ENCODE results near the gene ZBTB12. TPM values are rescaled to one million over a fixed set of nuclear protein-coding genes. Genes with fewer than 3 reads are reported as not detected.
"Not testable (repeated sequence)": the region's sequence is repeated elsewhere in the genome, so short reads cannot be mapped to it uniquely, and the experiment has no call there.

The ZBTB12 gene
- total RNA-seq, 2 experiments from 2014 or later: 3.1 to 3.2 TPM

GRCh38 chr6:31907158-31907813 lies 5.4 kb upstream of the ZBTB12 start:
- no peaks in the 10 kb centered on the region for H3K9me3 Mint-ChIP-seq
- H3K36me3 Mint-ChIP-seq: no peaks in the 10 kb centered on the region
- H3K27me3 Mint-ChIP-seq: peaks cover 12% of the 10 kb centered on the region
- no peak overlapping the region for H3K27ac Mint-ChIP-seq
- no peak overlapping the region for H3K4me3 Mint-ChIP-seq
- H3K4me1 Mint-ChIP-seq: peaks cover 10% of the 10 kb centered on the region
- no peak for DNase-seq

GRCh38 chr6:31906727-31907126 lies 4.8 kb upstream of the ZBTB12 start:
- H3K27ac Mint-ChIP-seq, DNase-seq, H3K9me3 Mint-ChIP-seq, H3K36me3 Mint-ChIP-seq, H3K27me3 Mint-ChIP-seq, H3K4me3 Mint-ChIP-seq: not testable (repeated sequence)
- peaks cover 10% of the 10 kb centered on the region for H3K4me1 Mint-ChIP-seq

- Mint-ChIP-seq H3K36me3 (no peaks in the 10 kb centered on the region), H3K27me3 (peaks cover 10% of the 10 kb centered on the region), H3K27ac (no peak overlapping the region), H3K4me1 (peaks cover 12% of the 10 kb centered on the region), H3K4me3 (no peak overlapping the region), H3K9me3 (no peaks in the 10 kb centered on the region)
- no peak for DNase-seq
Observed at GRCh38 chr6:31906122-31906521, 4.2 kb upstream of the ZBTB12 start.

- no peaks in the 10 kb centered on the region for H3K9me3 Mint-ChIP-seq
- peaks cover 9% of the 10 kb centered on the region for H3K4me1 Mint-ChIP-seq
- peaks cover 10% of the 10 kb centered on the region for H3K27me3 Mint-ChIP-seq
- no peak overlapping the region for H3K27ac Mint-ChIP-seq
- no peak for DNase-seq
- H3K4me3 Mint-ChIP-seq: no peak overlapping the region
- no peaks in the 10 kb centered on the region for H3K36me3 Mint-ChIP-seq
Observed at GRCh38 chr6:31905041-31905440, 3.2 kb upstream of the ZBTB12 start.

- Mint-ChIP-seq H3K27ac (no peak overlapping the region), H3K9me3 (no peaks in the 10 kb centered on the region), H3K36me3 (no peaks in the 10 kb centered on the region), H3K4me3 (no peak overlapping the region), H3K27me3 (peaks cover 6% of the 10 kb centered on the region), H3K4me1 (peaks cover 18% of the 10 kb centered on the region)
- DNase-seq: no peak
Observed at GRCh38 chr6:31903957-31904356, 2.1 kb upstream of the ZBTB12 start.

GRCh38 chr6:31901415-31901952 lies 402 bp downstream of the ZBTB12 start:
- peaks cover 4% of the 10 kb centered on the region for H3K36me3 Mint-ChIP-seq
- peaks cover 25% of the 10 kb centered on the region for H3K4me1 Mint-ChIP-seq
- H3K27ac Mint-ChIP-seq: peak overlapping the region; percentile 54
- peak; percentile 67 for DNase-seq
- peak overlapping the region; percentile 69 for H3K4me3 Mint-ChIP-seq
- H3K9me3 Mint-ChIP-seq: no peaks in the 10 kb centered on the region
- peaks cover 6% of the 10 kb centered on the region for H3K27me3 Mint-ChIP-seq

GRCh38 chr6:31900917-31901414 lies 920 bp downstream of the ZBTB12 start:
- Mint-ChIP-seq H3K27me3 (peaks cover 6% of the 10 kb centered on the region), H3K9me3 (no peaks in the 10 kb centered on the region), H3K4me3 (peak overlapping the region; percentile 69), H3K4me1 (peaks cover 29% of the 10 kb centered on the region), H3K27ac (peak overlapping the region; percentile 54), H3K36me3 (peaks cover 4% of the 10 kb centered on the region)
- DNase-seq: no peak

GRCh38 chr6:31899882-31900722 lies 1.8 kb downstream of the ZBTB12 start:
- Mint-ChIP-seq H3K4me1 (peaks cover 32% of the 10 kb centered on the region), H3K27me3 (peaks cover 6% of the 10 kb centered on the region), H3K36me3 (peaks cover 9% of the 10 kb centered on the region), H3K27ac (peak overlapping the region; percentile 54), H3K9me3 (no peaks in the 10 kb centered on the region), H3K4me3 (peak overlapping the region; percentile 39)
- peak; percentile 27 for DNase-seq

GRCh38 chr6:31899215-31899614 lies 2.7 kb downstream of the ZBTB12 start:
- peak overlapping the region; percentile 40 for H3K27ac Mint-ChIP-seq
- H3K4me3 Mint-ChIP-seq: peak overlapping the region; percentile 61
- peaks cover 9% of the 10 kb centered on the region for H3K36me3 Mint-ChIP-seq
- peaks cover 6% of the 10 kb centered on the region for H3K27me3 Mint-ChIP-seq
- H3K9me3 Mint-ChIP-seq: no peaks in the 10 kb centered on the region
- no peak for DNase-seq
- H3K4me1 Mint-ChIP-seq: peaks cover 32% of the 10 kb centered on the region

GRCh38 chr6:31898383-31899011 lies 3.4 kb downstream of the ZBTB12 start:
- H3K36me3 Mint-ChIP-seq: peaks cover 11% of the 10 kb centered on the region
- peaks cover 6% of the 10 kb centered on the region for H3K27me3 Mint-ChIP-seq
- DNase-seq: peak; percentile 22
- H3K27ac Mint-ChIP-seq: peak overlapping the region; percentile 97
- H3K9me3 Mint-ChIP-seq: no peaks in the 10 kb centered on the region
- H3K4me3 Mint-ChIP-seq: peak overlapping the region; percentile 97
- H3K4me1 Mint-ChIP-seq: peaks cover 32% of the 10 kb centered on the region

- Mint-ChIP-seq H3K36me3 (peaks cover 13% of the 10 kb centered on the region), H3K27me3 (peaks cover 4% of the 10 kb centered on the region), H3K27ac (peak within 1 kb of the TSS; percentile 97), H3K4me1 (peaks cover 30% of the 10 kb centered on the region), H3K9me3 (no peaks in the 10 kb centered on the region), H3K4me3 (peak within 1 kb of the TSS; percentile 97)
- DNase-seq: peak; percentile 92
Observed at GRCh38 chr6:31897612-31898382, 4.1 kb downstream of the ZBTB12 start, which contains the start of gene EHMT2. Gene EHMT2 (minus strand): TSS chr6:31897698. CDS start chr6:31897677, 21 bp downstream.

- Mint-ChIP-seq H3K9me3 (no peaks in the 10 kb centered on the region), H3K27me3 (no peaks in the 10 kb centered on the region), H3K36me3 (peaks cover 13% of the 10 kb centered on the region), H3K4me1 (peaks cover 25% of the 10 kb centered on the region), H3K4me3 (peak overlapping the region; percentile 86), H3K27ac (peak overlapping the region; percentile 85)
- DNase-seq: no peak
Observed at GRCh38 chr6:31896856-31897611, 4.9 kb downstream of the ZBTB12 start.

- peaks cover 13% of the 10 kb centered on the region for H3K36me3 Mint-ChIP-seq
- H3K4me3 Mint-ChIP-seq: peak overlapping the region; percentile 86
- no peaks in the 10 kb centered on the region for H3K27me3 Mint-ChIP-seq
- no peak for DNase-seq
- H3K4me1 Mint-ChIP-seq: peaks cover 25% of the 10 kb centered on the region
- peak overlapping the region; percentile 85 for H3K27ac Mint-ChIP-seq
- H3K9me3 Mint-ChIP-seq: no peaks in the 10 kb centered on the region
Observed at GRCh38 chr6:31896493-31896855, 5.4 kb downstream of the ZBTB12 start.

GRCh38 chr6:31892821-31893220 lies 9.1 kb downstream of the ZBTB12 start:
- peaks cover 9% of the 10 kb centered on the region for H3K4me1 Mint-ChIP-seq
- H3K27me3 Mint-ChIP-seq: no peaks in the 10 kb centered on the region
- H3K4me3 Mint-ChIP-seq: no peak overlapping the region
- no peak overlapping the region for H3K27ac Mint-ChIP-seq
- no peak for DNase-seq
- H3K9me3 Mint-ChIP-seq: no peaks in the 10 kb centered on the region
- peaks cover 16% of the 10 kb centered on the region for H3K36me3 Mint-ChIP-seq

Data from activated naive CD8-positive, alpha-beta T cell treated with anti-CD3 and anti-CD28 coated beads for 36 hours (primary cell).